Measurements from ENCODE around the gene HOXD4. TPM values are rescaled to one million over a fixed set of nuclear protein-coding genes. Genes with fewer than 3 reads are reported as not detected.

HOXD4 gene
- total RNA-seq, 1 donor from 2014 or later, result not detected

DNA sequence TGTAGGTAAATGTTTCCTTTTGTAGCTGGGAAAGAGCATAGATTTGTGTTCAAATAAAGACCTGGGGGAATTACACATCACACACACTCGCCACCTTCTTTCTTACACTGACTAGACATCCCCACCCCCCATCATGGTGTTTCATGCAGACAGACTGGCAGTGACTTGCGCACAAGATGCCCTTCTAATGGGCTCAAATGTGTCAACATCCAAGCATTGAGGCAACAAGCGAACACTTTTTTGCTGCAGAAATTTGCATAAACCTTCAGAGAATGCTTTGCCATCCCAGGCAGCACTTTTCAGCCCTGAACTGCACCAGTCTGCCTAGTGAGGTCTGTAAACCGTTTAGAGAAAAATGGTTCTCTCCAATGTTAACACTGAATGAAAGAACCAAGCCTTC is 17.3 kb upstream of the HOXD4 start:
- Mint-ChIP-seq H3K4me3 (ENCODE audit: unreplicated experiment) (no peak overlapping the region), H3K36me3 (ENCODE audit: unreplicated experiment) (peaks cover 5% of the 10 kb centered on the region), H3K4me1 (ENCODE audit: low read depth, unreplicated experiment) (peaks cover 2% of the 10 kb centered on the region), H3K27ac (ENCODE audit: unreplicated experiment) (no peak overlapping the region), H3K9me3 (ENCODE audit: unreplicated experiment) (peaks cover 30% of the 10 kb centered on the region), H3K27me3 (ENCODE audit: unreplicated experiment) (peaks cover 63% of the 10 kb centered on the region)
- DNase-seq, result no peak
- TF ChIP-seq, protein P1, sequence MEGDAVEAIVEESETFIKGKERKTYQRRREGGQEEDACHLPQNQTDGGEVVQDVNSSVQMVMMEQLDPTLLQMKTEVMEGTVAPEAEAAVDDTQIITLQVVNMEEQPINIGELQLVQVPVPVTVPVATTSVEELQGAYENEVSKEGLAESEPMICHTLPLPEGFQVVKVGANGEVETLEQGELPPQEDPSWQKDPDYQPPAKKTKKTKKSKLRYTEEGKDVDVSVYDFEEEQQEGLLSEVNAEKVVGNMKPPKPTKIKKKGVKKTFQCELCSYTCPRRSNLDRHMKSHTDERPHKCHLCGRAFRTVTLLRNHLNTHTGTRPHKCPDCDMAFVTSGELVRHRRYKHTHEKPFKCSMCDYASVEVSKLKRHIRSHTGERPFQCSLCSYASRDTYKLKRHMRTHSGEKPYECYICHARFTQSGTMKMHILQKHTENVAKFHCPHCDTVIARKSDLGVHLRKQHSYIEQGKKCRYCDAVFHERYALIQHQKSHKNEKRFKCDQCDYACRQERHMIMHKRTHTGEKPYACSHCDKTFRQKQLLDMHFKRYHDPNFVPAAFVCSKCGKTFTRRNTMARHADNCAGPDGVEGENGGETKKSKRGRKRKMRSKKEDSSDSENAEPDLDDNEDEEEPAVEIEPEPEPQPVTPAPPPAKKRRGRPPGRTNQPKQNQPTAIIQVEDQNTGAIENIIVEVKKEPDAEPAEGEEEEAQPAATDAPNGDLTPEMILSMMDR (IDR thresholded peaks at IDR 0.05; ENCODE audit: partially characterized antibody, unreplicated experiment), result no peak

DNA sequence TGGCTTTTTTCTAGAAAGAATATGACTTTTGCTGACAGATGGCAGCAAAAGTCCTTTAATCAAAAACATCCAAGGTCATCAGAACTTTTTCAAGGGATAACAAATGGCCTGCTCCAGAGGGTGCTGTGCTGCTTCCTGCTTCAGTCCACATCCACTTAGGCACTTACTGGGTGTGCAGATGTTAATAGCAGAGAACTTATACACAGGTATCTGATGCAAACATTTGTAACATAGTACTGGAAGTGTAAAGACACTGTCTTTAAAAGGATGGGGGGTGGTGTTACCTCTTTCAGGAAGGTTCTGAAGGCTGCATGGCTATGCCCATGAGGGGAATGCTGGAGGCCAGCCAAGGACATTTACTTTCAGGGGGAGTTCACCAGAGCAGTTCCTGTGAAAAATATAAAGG is 16.3 kb upstream of the HOXD4 start:
- H3K4me3 Mint-ChIP-seq (ENCODE audit: unreplicated experiment), result no peak overlapping the region

DNA sequence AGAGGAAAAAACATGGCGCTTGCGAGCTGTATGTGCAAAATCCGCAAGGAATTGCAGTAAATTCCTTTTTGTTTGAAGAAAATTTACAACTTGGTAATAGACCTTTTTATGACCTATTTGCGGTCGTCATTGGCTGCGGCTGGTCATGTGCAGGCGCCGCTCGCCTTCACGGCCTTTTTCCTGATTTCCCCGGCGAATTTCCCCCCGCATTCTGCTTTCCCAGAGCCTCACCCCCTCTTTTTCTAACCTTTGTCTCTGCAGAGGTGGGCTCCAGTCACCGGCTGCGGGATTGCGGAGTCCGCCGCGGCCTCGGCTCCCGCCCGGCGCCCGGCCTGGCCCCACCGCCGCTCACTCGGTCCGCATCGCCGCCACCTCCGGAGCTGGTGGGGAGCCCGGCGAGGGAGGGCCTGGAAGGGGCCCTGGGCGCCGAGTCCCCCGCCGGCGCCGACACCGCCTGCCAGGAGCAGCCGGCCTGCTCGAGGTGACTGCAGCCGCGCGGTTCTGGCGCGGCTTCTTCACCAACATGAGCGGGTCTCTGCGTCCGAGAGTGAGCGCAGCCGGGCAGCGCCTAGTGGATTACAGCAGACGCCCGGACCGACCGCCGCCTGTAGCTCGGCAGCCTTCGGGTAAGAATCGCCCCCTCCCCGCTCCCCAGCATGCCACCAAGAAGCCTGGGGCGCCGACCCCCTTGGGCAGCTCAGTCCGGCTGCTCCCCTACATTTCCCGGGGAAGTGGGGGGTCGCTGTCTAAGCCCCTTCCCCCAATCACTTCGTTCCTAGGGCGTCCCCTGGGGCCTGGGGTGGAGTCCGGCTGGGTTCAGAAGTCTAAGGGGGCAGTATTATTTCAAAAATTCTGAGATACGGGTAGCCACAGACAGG is 14.7 kb upstream of the HOXD4 start:
- Mint-ChIP-seq H3K36me3 (ENCODE audit: unreplicated experiment) (peaks cover 5% of the 10 kb centered on the region), H3K27me3 (ENCODE audit: unreplicated experiment) (peaks cover 58% of the 10 kb centered on the region), H3K27ac (ENCODE audit: unreplicated experiment) (no peak overlapping the region), H3K9me3 (ENCODE audit: unreplicated experiment) (peaks cover 31% of the 10 kb centered on the region), H3K4me3 (ENCODE audit: unreplicated experiment) (peak overlapping the region; percentile 85), H3K4me1 (ENCODE audit: low read depth, unreplicated experiment) (no peaks in the 10 kb centered on the region)
- TF ChIP-seq, protein P1 (IDR thresholded peaks at IDR 0.05; ENCODE audit: partially characterized antibody, unreplicated experiment), result no peak
- peak; percentile 58 for DNase-seq

More for the DNA sequence above, 16.3 kb upstream of the HOXD4 start:
- H3K36me3 Mint-ChIP-seq (ENCODE audit: unreplicated experiment), result peaks cover 5% of the 10 kb centered on the region
- H3K4me1 Mint-ChIP-seq (ENCODE audit: low read depth, unreplicated experiment), result peaks cover 2% of the 10 kb centered on the region
- peaks cover 65% of the 10 kb centered on the region for H3K27me3 Mint-ChIP-seq (ENCODE audit: unreplicated experiment)
- no peak overlapping the region for H3K27ac Mint-ChIP-seq (ENCODE audit: unreplicated experiment)
- TF ChIP-seq, protein P1 (IDR thresholded peaks at IDR 0.05; ENCODE audit: partially characterized antibody, unreplicated experiment), result no peak
- H3K9me3 Mint-ChIP-seq (ENCODE audit: unreplicated experiment), result peaks cover 32% of the 10 kb centered on the region
- no peak for DNase-seq

DNA sequence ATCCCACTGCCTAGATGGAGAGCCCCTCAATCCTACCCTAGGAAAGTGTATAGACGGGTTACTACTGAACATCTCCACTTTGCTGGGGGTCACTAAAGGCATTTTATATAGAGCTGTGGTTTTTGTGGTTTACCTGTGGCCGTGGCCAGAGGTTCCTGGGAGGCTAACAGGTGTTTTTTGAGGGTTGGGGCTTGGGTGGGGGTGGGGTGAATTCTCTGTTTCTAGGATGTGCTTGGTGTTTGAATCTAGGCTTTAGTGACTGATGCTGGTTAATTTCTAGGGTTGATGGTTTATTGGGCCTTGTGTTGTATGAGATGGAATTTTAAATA is 14.1 kb upstream of the HOXD4 start:
- Mint-ChIP-seq H3K9me3 (ENCODE audit: unreplicated experiment) (peaks cover 28% of the 10 kb centered on the region), H3K4me3 (ENCODE audit: unreplicated experiment) (peak overlapping the region; percentile 56), H3K4me1 (ENCODE audit: low read depth, unreplicated experiment) (no peaks in the 10 kb centered on the region), H3K27ac (ENCODE audit: unreplicated experiment) (no peak overlapping the region), H3K36me3 (ENCODE audit: unreplicated experiment) (peaks cover 5% of the 10 kb centered on the region), H3K27me3 (ENCODE audit: unreplicated experiment) (peaks cover 55% of the 10 kb centered on the region)
- TF ChIP-seq, protein P1 (IDR thresholded peaks at IDR 0.05; ENCODE audit: partially characterized antibody, unreplicated experiment), result no peak
- no peak for DNase-seq

DNA sequence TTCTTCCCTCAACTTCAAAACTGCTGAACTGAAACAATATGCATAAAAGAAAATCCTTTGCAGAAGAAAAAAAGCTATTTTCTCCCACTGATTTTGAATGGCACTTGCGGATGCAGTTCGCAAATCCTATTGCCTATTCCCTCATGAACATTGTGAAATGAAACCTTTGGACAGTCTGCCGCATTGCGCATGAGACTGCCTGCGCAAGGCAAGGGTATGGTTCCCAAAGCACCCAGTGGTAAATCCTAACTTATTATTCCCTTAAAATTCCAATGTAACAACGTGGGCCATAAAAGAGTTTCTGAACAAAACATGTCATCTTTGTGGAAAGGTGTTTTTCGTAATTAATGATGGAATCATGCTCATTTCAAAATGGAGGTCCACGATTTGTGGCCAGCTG is 13.4 kb upstream of the HOXD4 start:
- Mint-ChIP-seq H3K4me3 (ENCODE audit: unreplicated experiment) (no peak overlapping the region), H3K36me3 (ENCODE audit: unreplicated experiment) (peaks cover 5% of the 10 kb centered on the region), H3K9me3 (ENCODE audit: unreplicated experiment) (peaks cover 25% of the 10 kb centered on the region), H3K27ac (ENCODE audit: unreplicated experiment) (no peak overlapping the region), H3K4me1 (ENCODE audit: low read depth, unreplicated experiment) (no peaks in the 10 kb centered on the region), H3K27me3 (ENCODE audit: unreplicated experiment) (peaks cover 50% of the 10 kb centered on the region)
- TF ChIP-seq, protein P1 (IDR thresholded peaks at IDR 0.05; ENCODE audit: partially characterized antibody, unreplicated experiment), result no peak
- no peak for DNase-seq

Data from glutamatergic neuron (in vitro differentiated cells).